Vagina (tissue), 2 donors: ENCODE measurements around the gene FRMPD1.

Experiments
- POLR2A ChIP-seq, 2 donors: fragments of 450-650 bp; IDR thresholded peaks; one replicate each; pipeline ENCODE4 v1.6.1; 2017; ENCODE audit warnings: antibody characterized with exemption in 2 of 2, mild to moderate bottlenecking in 2 of 2, moderate library complexity in 2 of 2
- TF ChIP-seq, protein P1 (sequence below), 3 experiments: fragments of 450-650 bp in 2 of 3; fragments of 200-600 bp in 1 of 3; sonication (generic) in 1 of 3; IDR thresholded peaks; one replicate each; pipeline ENCODE4 v1.5.1; 2017 to 2019; ENCODE audit warnings: antibody characterized with exemption in 3 of 3, mild to moderate bottlenecking in 2 of 3, moderate library complexity in 2 of 3

DNA sequence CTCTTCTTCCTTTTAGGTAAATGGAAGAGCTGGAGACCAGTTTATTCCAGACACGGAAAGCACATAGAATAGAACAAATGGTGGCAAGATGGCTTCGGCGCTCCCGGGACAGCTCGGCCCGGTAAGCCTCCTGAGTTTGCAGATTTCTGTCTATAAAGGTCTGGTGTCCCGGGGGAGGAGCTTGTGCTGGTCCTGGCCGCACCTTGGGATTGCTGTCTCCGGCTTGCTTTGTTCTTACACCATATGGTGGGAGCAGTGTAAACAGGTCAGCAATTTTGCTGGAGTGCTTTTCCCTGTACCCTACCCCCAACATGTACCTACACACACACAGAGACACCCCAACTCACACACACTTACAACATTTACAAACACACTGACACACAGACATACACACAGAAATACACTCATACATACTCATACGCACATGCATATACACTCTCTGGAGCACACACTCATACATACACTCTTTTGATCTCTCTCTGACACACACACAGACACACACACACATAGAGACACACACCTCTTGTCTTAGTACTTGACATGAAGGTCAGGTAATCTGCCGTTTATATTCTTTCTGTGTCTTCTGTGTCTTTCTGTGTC is 42.0 kb downstream of the FRMPD1 start:
- TF ChIP-seq, protein P1, sequence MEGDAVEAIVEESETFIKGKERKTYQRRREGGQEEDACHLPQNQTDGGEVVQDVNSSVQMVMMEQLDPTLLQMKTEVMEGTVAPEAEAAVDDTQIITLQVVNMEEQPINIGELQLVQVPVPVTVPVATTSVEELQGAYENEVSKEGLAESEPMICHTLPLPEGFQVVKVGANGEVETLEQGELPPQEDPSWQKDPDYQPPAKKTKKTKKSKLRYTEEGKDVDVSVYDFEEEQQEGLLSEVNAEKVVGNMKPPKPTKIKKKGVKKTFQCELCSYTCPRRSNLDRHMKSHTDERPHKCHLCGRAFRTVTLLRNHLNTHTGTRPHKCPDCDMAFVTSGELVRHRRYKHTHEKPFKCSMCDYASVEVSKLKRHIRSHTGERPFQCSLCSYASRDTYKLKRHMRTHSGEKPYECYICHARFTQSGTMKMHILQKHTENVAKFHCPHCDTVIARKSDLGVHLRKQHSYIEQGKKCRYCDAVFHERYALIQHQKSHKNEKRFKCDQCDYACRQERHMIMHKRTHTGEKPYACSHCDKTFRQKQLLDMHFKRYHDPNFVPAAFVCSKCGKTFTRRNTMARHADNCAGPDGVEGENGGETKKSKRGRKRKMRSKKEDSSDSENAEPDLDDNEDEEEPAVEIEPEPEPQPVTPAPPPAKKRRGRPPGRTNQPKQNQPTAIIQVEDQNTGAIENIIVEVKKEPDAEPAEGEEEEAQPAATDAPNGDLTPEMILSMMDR (IDR thresholded peaks at IDR 0.05): no peak
- TF ChIP-seq POLR2A (IDR thresholded peaks at IDR 0.05): no peak
